ENCODE measurements around the gene GLT8D1. TPM values are rescaled to one million over a fixed set of nuclear protein-coding genes. Genes with fewer than 3 reads are reported as not detected.

The GLT8D1 gene
- total and polyA plus RNA-seq, 2 donors (not counting 1 experiment from before 2014, with no cell fraction given) = 28.1 to 28.7 TPM

GRCh38 chr3:52689151-52689550 lies 16.4 kb downstream of the GLT8D1 start:
- ATAC-seq (ENCODE audit: low read depth) = no peak
- Mint-ChIP-seq H3K4me1 (peaks cover 24% of the 10 kb centered on the region), H3K4me3 (no peak overlapping the region), H3K27me3 (no peaks in the 10 kb centered on the region), H3K27ac (no peak overlapping the region), H3K9me3 (ENCODE audit: insufficient read depth) (no peaks in the 10 kb centered on the region)
- Histone ChIP-seq H2AFZ (ENCODE audit: insufficient read depth, low read depth, low read length, poor library complexity, severe bottlenecking) (no peak overlapping the region), H4K20me1 (ENCODE audit: control insufficient read depth, insufficient read depth, low read length, poor library complexity, severe bottlenecking) (peaks cover 25% of the 10 kb centered on the region), H3K4me2 (replicated peaks; ENCODE audit: low read depth, low read length, poor library complexity, severe bottlenecking) (no peak overlapping the region), H3K4me1 (ENCODE audit: control insufficient read depth in 2 of 2, insufficient read depth in 2 of 2, low read length in 2 of 2) (peaks cover 18 to 20% of the 10 kb centered on the region in 2 donors), H3K79me2 (ENCODE audit: control insufficient read depth, insufficient read depth, low read length) (peaks cover 33% of the 10 kb centered on the region), H3K9ac (ENCODE audit: low read length) (no peak overlapping the region), H3K4me3 (ENCODE audit: control extremely low read depth in 1 of 5, extremely low read depth in 1 of 5, insufficient read depth in 1 of 5, low read depth in 2 of 5, low read length in 4 of 5) (no peak overlapping the region), H3K27me3 (replicated peaks in 1 of 4; ENCODE audit: control extremely low read depth in 1 of 4, control insufficient read depth in 3 of 4, insufficient read depth in 4 of 4, low read length in 3 of 4) (no peaks in the 10 kb centered on the region), H3K9me3 (ENCODE audit: control extremely low read depth in 1 of 3, control insufficient read depth in 2 of 3, insufficient read depth in 1 of 3, low read length in 2 of 3) (no peaks in the 10 kb centered on the region), H3K36me3 (replicated peaks in 1 of 2; ENCODE audit: control extremely low read depth in 1 of 2, control insufficient read depth in 1 of 2, extremely low read depth in 1 of 2, insufficient read depth in 2 of 2, low read length in 1 of 2) (peaks cover 4 to 67% of the 10 kb centered on the region in 2 experiments), H3K27ac (ENCODE audit: low read length in 2 of 2) (peak overlapping the region in 1 of 2 donors; percentile 32)
- intact Hi-C loops (cut with micrococcal nuclease) = loop anchor here (5.0 kb wide), 3 partner anchors 232 to 658 kb away; partner anchors contain the start of genes DCP1A, NISCH and RFT1
- no peak for TF ChIP-seq CTCF (IDR thresholded peaks at IDR 0.05)
- no peak for TF ChIP-seq EZH2 (IDR thresholded peaks at IDR 0.05; ENCODE audit: borderline replicate concordance, insufficient read depth, low read depth, low read length, poor library complexity, severe bottlenecking)
- CTCF ChIA-PET = no interaction called here
- POLR2A ChIA-PET = no interaction called here
- 100% methylated on average over 1 of the region's 3 CpGs for WGBS (ENCODE audit: insufficient coverage)
- no peak for DNase-seq

DNA sequence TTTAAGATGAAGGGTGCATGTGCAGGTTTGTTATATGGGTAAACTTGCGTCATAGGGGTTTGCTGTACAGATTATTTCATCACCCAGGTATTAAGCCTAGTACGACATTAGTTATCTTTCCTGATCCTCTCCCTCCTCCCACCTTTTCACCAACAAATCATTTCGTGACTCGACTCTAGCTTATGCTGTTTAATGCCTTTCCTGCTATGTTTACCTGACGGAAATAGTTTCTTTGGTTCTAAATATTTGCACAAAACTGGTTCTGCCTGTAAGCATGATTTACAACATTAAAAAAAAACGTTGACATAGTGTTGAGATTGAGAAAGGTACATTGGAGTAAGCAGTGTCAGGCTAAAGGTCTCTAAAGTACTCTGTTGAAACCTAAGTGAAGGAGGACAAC lies 17.3 kb downstream of the GLT8D1 start:
- Histone ChIP-seq H3K4me1 (ENCODE audit: control insufficient read depth in 2 of 2, insufficient read depth in 2 of 2, low read length in 2 of 2) (peaks cover 18 to 20% of the 10 kb centered on the region in 2 donors), H3K79me2 (ENCODE audit: control insufficient read depth, insufficient read depth, low read length) (peaks cover 42% of the 10 kb centered on the region), H3K27ac (ENCODE audit: low read length in 2 of 2) (peak overlapping the region in 1 of 2 donors; percentile 97), H3K36me3 (replicated peaks in 1 of 2; ENCODE audit: control extremely low read depth in 1 of 2, control insufficient read depth in 1 of 2, extremely low read depth in 1 of 2, insufficient read depth in 2 of 2, low read length in 1 of 2) (peaks cover 1 to 59% of the 10 kb centered on the region in 2 experiments), H2AFZ (ENCODE audit: insufficient read depth, low read depth, low read length, poor library complexity, severe bottlenecking) (no peak overlapping the region), H3K4me2 (replicated peaks; ENCODE audit: low read depth, low read length, poor library complexity, severe bottlenecking) (no peak overlapping the region), H3K9me3 (ENCODE audit: control extremely low read depth in 1 of 3, control insufficient read depth in 2 of 3, insufficient read depth in 1 of 3, low read length in 2 of 3) (no peaks in the 10 kb centered on the region), H3K27me3 (replicated peaks in 1 of 4; ENCODE audit: control extremely low read depth in 1 of 4, control insufficient read depth in 3 of 4, insufficient read depth in 4 of 4, low read length in 3 of 4) (no peaks in the 10 kb centered on the region), H3K4me3 (ENCODE audit: control extremely low read depth in 1 of 5, extremely low read depth in 1 of 5, insufficient read depth in 1 of 5, low read depth in 2 of 5, low read length in 4 of 5) (no peak overlapping the region), H3K9ac (ENCODE audit: low read length) (no peak overlapping the region), H4K20me1 (ENCODE audit: control insufficient read depth, insufficient read depth, low read length, poor library complexity, severe bottlenecking) (peaks cover 25% of the 10 kb centered on the region)
- DNase-seq (no peak), ATAC-seq (ENCODE audit: low read depth) (no peak)
- TF ChIP-seq EZH2 (IDR thresholded peaks at IDR 0.05; ENCODE audit: borderline replicate concordance, insufficient read depth, low read depth, low read length, poor library complexity, severe bottlenecking) = no peak
- TF ChIP-seq CTCF (IDR thresholded peaks at IDR 0.05) = no peak
- Mint-ChIP-seq H3K4me3 (no peak overlapping the region), H3K27me3 (no peaks in the 10 kb centered on the region), H3K4me1 (peaks cover 25% of the 10 kb centered on the region), H3K9me3 (ENCODE audit: insufficient read depth) (no peaks in the 10 kb centered on the region), H3K27ac (no peak overlapping the region)
- ChIA-PET CTCF (interaction anchor here (0.6 kb wide), 1 partner anchor 11 kb away, joined by 3 read pairs; no protein-coding TSS in a partner anchor), POLR2A (no interaction called here)
- intact Hi-C loops (cut with micrococcal nuclease) = loop anchor here (5.0 kb wide), 3 partner anchors 231 to 659 kb away; partner anchors contain the start of genes DCP1A, NISCH and RFT1
- no CpG with 5 or more reads among the region's 6 CpGs for WGBS (ENCODE audit: insufficient coverage)
